NCI-H2196 treated with DMSO at 0.1 percent for 48 hours (cell line): ENCODE results near the gene NENF.
"Not testable (repeated sequence)": the region's sequence is repeated elsewhere in the genome, so short reads cannot be mapped to it uniquely, and the experiment has no call there.

Experiments
- DNase-seq: peaks from one replicate; lab custom pipeline; 2025; ENCODE audit not compliant: unreplicated experiment; lab: John Stamatoyannopoulos, UW

NENF gene

DNA sequence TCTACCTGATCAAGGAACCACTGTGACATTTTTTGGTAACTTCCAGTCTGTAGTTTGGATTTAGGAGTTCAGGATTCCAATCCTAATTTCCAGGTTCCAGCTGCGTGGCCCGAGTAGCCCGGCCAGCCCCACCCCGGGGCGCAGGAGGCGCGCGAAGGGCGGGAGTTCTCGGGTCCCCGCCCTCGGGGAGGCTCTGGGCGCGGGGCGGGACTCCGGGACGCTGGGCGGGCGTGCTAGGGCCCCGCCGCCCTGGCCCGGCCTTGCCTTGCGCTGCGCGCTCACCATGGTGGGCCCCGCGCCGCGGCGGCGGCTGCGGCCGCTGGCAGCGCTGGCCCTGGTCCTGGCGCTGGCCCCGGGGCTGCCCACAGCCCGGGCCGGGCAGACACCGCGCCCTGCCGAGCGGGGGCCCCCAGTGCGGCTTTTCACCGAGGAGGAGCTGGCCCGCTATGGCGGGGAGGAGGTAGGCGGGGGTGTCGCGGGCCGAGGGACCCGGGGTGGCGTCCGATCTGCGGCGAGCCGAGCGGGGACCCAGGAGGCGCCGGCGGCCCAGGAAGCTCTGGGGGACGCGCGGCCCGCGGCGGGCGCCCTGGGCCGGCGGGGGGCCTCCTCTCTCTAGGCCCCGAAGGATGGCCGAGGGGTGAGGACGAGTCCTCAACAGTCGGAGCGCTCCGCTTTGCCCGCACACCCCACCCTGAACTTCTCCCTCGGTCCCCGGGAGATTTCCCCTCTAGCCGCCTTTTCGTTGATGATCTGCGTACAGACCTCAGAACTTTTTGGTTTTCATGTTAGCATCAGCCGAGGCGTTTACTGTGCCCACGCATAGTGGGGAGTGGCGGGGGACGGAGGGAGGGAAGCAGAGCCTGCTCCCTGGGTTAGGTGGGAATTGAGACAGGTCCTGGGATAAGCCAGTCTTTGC lies at the start of gene NENF:
Gene NENF (plus strand): TSS at position 260 of the 916 bp plus-strand sequence. CDS start 24 bp downstream, at position 284.
- peak; percentile 64 for DNase-seq

- DNase-seq, result no peak
These were observed 46.7 kb upstream of the NENF start for GRCh38 chr1:212386029-212386428.

DNA sequence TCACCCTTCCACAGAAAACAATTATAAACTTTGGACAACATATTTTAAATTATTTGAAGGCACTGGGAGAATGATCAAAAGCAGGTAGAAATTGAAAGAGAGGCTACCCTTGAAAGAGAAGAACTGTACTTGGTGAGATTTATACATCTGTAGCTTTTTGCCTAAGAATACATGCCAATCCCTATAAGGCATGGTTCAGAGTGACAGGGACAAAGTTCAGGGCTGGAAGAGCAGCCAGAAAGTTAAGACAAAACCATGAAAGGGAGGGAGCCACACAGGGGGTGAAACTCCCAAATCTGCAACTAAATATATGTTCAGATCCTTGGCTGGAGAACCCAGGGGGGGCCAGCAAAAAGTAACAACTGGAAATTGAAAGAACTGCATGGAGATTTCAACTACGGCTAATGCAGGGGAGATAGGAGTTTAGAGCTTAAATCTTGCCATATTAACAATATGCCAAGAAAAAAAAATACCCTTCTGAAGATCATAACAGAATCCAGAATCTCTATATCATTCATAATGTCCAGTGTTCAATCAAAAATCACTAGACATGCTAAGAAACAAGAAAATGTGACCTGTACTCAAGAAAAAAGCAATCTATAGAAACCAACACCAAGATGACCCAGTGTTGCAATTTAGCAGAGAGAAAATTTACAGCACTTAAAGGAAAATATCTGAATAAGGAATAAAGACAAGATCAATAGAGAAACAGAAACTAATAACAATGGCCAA lies 43.6 kb upstream of the NENF start:
- DNase-seq, result no peak

GRCh38 chr1:212395678-212396437 lies 36.9 kb upstream of the NENF start:
- not testable (repeated sequence) for DNase-seq

- no peak for DNase-seq
These were observed 36.1 kb upstream of the NENF start for GRCh38 chr1:212396638-212397037.

- no peak for DNase-seq
These were observed 35.5 kb upstream of the NENF start for GRCh38 chr1:212397171-212397570.

DNA sequence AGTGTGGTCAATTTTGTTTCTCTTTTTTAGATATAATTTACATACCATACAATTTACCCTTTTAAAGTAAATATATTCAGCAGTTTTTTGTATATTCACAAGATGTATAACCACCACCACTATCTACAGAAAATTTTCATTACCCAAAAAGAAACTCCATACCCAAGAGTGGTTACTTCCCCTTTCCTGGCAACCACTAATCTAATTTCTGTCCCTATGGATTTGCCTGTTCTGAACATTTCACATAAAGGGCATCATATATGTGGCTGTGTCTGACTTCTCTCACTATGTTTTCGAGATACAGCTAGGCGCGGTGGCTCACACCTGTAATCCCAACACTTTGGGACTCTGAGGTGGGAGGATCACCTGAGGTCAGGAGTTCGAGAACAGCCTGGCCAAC lies 31.7 kb upstream of the NENF start:
- DNase-seq, result no peak

GRCh38 chr1:212401838-212402582 lies 30.7 kb upstream of the NENF start:
- DNase-seq, result no peak

GRCh38 chr1:212402666-212403321 lies 29.9 kb upstream of the NENF start:
- DNase-seq, result no peak

DNA sequence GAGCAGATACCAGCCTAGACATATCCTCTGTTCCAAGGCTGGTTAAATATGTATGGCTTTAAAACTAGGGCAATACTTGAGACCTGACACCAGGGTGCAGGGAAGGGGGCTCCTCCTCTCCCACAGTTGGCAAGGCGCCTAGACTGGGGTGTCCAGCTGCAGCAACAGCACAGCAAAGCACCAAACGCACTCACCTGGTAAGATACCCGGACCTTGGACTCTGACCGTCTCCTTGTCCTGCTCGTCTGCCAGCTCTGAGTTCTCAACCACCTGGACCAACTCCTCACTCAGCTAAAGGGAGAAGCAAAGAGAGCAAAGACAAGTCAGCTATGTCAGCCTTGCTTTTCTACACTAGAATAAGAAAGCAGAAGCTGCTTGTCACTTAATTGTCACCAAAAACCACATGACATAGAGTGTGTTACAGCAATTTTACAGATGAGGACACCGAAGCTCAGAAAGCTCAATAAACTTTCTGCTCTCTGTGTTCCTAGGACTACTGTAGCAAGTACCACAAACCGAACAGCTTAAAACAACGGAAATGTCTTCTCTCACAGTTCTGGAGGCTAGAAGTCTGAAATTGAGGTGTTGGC lies 22.4 kb upstream of the NENF start:
- DNase-seq, result no peak

- no peak for DNase-seq
These were observed 20.3 kb upstream of the NENF start for GRCh38 chr1:212412374-212412773.

- DNase-seq, result no peak
These were observed 18.8 kb upstream of the NENF start for GRCh38 chr1:212413902-212414327.

DNA sequence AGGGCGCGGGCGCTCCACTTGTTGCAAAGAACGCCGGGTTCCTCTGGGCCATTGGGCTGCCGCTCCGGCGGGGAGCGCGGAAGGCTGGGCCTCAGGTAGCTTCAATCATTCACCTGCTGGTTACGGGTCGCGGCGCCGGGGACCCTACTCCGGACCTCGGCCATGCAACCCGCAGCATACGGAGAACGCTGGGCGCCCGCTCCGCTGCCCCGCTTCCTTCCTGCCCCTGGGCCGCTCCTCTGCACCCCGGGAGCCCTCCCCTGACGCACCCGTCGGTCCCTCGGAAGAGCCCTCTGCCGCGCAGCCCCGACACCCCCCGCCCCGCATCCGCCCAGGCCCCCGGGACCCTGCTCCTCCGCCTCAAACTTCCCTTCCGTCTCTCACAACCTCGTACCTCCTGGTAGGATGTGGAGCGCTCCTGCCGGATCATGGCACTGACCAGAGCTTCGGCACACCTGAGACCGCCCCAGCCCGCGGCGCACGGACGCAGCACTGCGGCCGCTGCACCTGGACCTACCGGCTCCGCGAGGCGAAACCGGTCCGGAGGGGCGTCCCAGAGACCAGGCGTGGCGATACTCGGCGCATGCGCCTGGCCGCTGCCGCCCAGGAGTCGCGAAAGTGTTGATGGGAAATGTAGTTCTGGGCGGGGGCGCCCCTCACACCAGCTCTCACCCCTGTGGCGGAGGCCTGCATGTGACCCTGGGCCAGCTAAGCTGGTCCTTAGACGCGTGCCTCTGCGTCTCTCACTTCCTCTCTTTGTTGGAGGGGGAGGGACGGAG lies 18.2 kb upstream of the NENF start, which contains the start of gene PACC1:
Gene PACC1 (minus strand): TSS at position 559 of the 779 bp plus-strand sequence. CDS start 129 bp downstream, at position 430.
- DNase-seq, result peak; percentile 84

DNA sequence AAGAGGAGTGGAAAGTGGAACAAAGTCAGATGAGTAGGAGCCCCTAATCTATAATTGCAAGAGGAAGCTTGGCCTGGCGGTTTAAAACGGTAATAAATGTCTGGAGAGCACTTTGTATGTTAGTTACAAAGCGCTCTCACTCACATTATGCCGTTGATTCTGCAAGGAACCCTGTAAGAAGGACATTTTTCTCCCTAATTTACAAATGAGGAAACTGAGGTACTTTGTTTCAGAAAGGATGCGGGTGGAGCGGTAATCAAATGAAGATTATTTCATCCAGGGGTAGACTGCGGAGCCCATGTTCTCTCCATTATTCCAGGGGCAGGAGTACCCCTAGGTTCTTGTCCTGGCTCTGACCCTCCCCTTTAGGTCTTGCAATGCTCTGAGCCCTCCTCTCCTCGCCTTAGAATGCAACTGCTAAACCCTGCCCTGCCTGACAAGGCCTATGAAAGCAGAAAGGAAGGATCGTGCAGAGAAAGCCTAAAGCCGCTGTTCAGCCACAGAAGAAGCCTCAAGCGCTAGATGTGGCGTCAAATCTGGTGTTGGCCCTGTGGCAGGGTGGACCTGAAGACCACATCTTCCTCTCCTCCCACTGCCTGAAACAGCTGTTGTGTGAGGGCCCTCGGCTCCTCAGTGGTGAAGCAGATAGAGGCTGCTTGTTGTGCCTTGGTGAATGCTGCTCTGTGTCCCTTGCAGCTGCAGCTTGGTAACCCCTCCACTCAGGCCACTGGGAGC lies 17.4 kb upstream of the NENF start:
- DNase-seq, result no peak

GRCh38 chr1:212421165-212421564 lies 11.6 kb upstream of the NENF start:
- DNase-seq, result no peak

DNA sequence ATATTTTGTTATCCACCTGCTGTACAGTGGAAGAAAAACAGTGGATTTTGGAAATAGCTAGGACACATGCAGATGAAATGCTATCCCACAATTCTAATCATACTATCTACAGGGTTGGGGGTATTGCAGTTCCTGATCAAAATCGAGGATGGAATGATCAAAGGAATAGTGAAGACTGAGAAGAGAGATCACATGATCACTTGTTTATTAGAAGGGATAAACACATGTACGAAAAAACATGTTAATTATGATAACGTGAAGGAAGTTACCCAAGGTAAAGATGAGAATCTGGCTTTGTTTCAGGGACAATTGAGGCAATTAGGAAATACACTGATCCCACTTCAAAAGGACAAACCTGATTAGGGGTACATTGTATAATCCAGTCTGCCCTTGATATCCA lies 8.8 kb upstream of the NENF start:
- no peak for DNase-seq

DNA sequence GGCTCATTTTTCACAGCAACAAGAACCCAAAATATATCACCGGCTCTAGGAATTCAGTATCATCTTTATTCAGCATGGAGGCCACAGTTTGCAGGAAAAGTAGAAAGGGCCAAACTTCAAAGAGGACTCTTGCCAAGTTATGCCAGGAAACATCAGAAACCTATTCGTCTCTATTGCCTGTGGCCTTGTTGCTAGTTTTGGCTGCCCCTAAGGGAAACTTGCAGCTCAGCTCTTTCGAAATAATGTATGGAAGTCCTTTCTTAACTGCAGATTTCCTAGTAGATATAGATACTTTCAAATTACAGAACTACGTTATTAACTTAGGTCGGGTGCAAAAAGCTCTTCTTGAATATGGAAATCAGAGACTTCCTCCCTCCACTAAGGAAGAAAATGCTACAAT lies 4.2 kb upstream of the NENF start:
- DNase-seq, result no peak

GRCh38 chr1:212430416-212430815 lies 2.3 kb upstream of the NENF start:
- DNase-seq, result no peak
